ENCODE data around the gene GDPD3. TPM values are rescaled to one million over a fixed set of nuclear protein-coding genes. Genes with fewer than 3 reads are reported as not detected.

GDPD3 gene
- total RNA-seq, 1 donor from 2014 or later, result 10.7 TPM

- Mint-ChIP-seq H3K27ac (peak overlapping the region; percentile 99), H3K4me3 (peak overlapping the region; percentile 87)
These were observed 50.0 kb downstream of the GDPD3 start for GRCh38 chr16:30063278-30063892.

GRCh38 chr16:30060836-30061554, 52.3 kb downstream of the GDPD3 start:
- H3K36me3 Mint-ChIP-seq, result peaks cover 3% of the 10 kb centered on the region
- no peak overlapping the region for H3K4me3 Mint-ChIP-seq
- no peak for DNase-seq (ENCODE audit: low spot score in 2 of 2, unreplicated experiment in 2 of 2)
- no peaks in the 10 kb centered on the region for H3K9me3 Mint-ChIP-seq
- no peak for TF ChIP-seq CTCF (IDR thresholded peaks at IDR 0.05; ENCODE audit: unreplicated experiment)
- H3K27ac Mint-ChIP-seq, result peak overlapping the region; percentile 90
- peaks cover 24% of the 10 kb centered on the region for H3K4me1 Mint-ChIP-seq
- no peaks in the 10 kb centered on the region for H3K27me3 Mint-ChIP-seq (ENCODE audit: low read depth)

More at GRCh38 chr16:30063278-30063892, 50.0 kb downstream of the GDPD3 start:
- H3K9me3 Mint-ChIP-seq, result no peaks in the 10 kb centered on the region
- H3K4me1 Mint-ChIP-seq, result peaks cover 40% of the 10 kb centered on the region
- no peak for TF ChIP-seq CTCF (IDR thresholded peaks at IDR 0.05; ENCODE audit: unreplicated experiment)
- no peaks in the 10 kb centered on the region for H3K27me3 Mint-ChIP-seq (ENCODE audit: low read depth)
- DNase-seq (ENCODE audit: low spot score in 2 of 2, unreplicated experiment in 2 of 2), result no peak
- peaks cover 10% of the 10 kb centered on the region for H3K36me3 Mint-ChIP-seq

GRCh38 chr16:30060346-30060745, 53.0 kb downstream of the GDPD3 start:
- Mint-ChIP-seq H3K4me3 (no peak overlapping the region), H3K4me1 (peaks cover 24% of the 10 kb centered on the region), H3K9me3 (no peaks in the 10 kb centered on the region), H3K27me3 (ENCODE audit: low read depth) (no peaks in the 10 kb centered on the region), H3K27ac (peak overlapping the region; percentile 90), H3K36me3 (peaks cover 3% of the 10 kb centered on the region)
- TF ChIP-seq CTCF (IDR thresholded peaks at IDR 0.05; ENCODE audit: unreplicated experiment), result no peak
- no peak for DNase-seq (ENCODE audit: low spot score in 2 of 2, unreplicated experiment in 2 of 2)

- Mint-ChIP-seq H3K4me3 (peak overlapping the region; percentile 85), H3K4me1 (peaks cover 18% of the 10 kb centered on the region), H3K9me3 (no peaks in the 10 kb centered on the region), H3K27me3 (ENCODE audit: low read depth) (no peaks in the 10 kb centered on the region), H3K27ac (no peak overlapping the region), H3K36me3 (peaks cover 3% of the 10 kb centered on the region)
- peak; percentile 17 for TF ChIP-seq CTCF (IDR thresholded peaks at IDR 0.05; ENCODE audit: unreplicated experiment)
- no peak for DNase-seq (ENCODE audit: low spot score in 2 of 2, unreplicated experiment in 2 of 2)
These were observed 58.3 kb downstream of the GDPD3 start for GRCh38 chr16:30054959-30055553.

Other genes with a start within 250 kb of the GDPD3 start
- 28.8 to 30.4 TPM (median 29.1 TPM) in 3 replicates for gene SEZ6L2, start 214.0 kb downstream of the GDPD3 start, total RNA-seq
- 13.6 to 14.6 TPM (median 14.2 TPM) in 3 replicates for gene ASPHD1, start 213.0 kb downstream of the GDPD3 start, total RNA-seq
- gene KCTD13, start 187.3 kb downstream of the GDPD3 start, total RNA-seq, result 26.4 to 30.6 TPM (median 30.5 TPM) in 3 replicates
- 85.9 to 93.0 TPM (median 87.5 TPM) in 3 replicates for gene TMEM219, start 151.5 kb downstream of the GDPD3 start, total RNA-seq
- gene TAOK2, start 139.7 kb downstream of the GDPD3 start, total RNA-seq, result 47.3 to 51.3 TPM (median 48.3 TPM) in 3 replicates
- 8.6 to 10.9 TPM (median 9.7 TPM) in 3 replicates for gene HIRIP3, start 117.9 kb downstream of the GDPD3 start, total RNA-seq
- gene INO80E, start 117.3 kb downstream of the GDPD3 start, total RNA-seq, result 60.2 to 62.9 TPM (median 62.0 TPM) in 3 replicates
- 5.3 to 6.4 TPM (median 5.7 TPM) in 3 replicates for gene DOC2A, start 102.5 kb downstream of the GDPD3 start, total RNA-seq
- gene C16orf92, start 90.3 kb downstream of the GDPD3 start, total RNA-seq, result not detected in 3 replicates
- 0.55 to 1.1 TPM (median 0.72 TPM) in 3 replicates for gene TLCD3B, start 82.3 kb downstream of the GDPD3 start, total RNA-seq
- 613 to 624 TPM (median 618 TPM) in 3 replicates for gene ALDOA, start 47.8 kb downstream of the GDPD3 start, total RNA-seq
- gene PPP4C, start 37.5 kb downstream of the GDPD3 start, total RNA-seq, result 102 to 107 TPM (median 105 TPM) in 3 replicates
- 2.3 to 2.7 TPM (median 2.4 TPM) in 3 replicates for gene TBX6, start 21.6 kb downstream of the GDPD3 start, total RNA-seq
- 34.5 to 45.0 TPM (median 36.9 TPM) in 3 replicates for gene YPEL3, start 17.3 kb downstream of the GDPD3 start, total RNA-seq
- gene MAPK3, start 9.7 kb upstream of the GDPD3 start, total RNA-seq, result 58.7 to 61.2 TPM (median 61.0 TPM) in 3 replicates
- gene CORO1A, start 70.1 kb upstream of the GDPD3 start, total RNA-seq, result 7.0 to 8.9 TPM (median 7.0 TPM) in 3 replicates
- gene BOLA2B, start 80.1 kb upstream of the GDPD3 start, total RNA-seq, result 56.7 to 64.5 TPM (median 58.1 TPM) in 3 replicates
- 28.2 to 39.6 TPM (median 30.3 TPM) in 3 replicates for gene SLX1A, start 80.3 kb upstream of the GDPD3 start, total RNA-seq
- gene SULT1A3, start 85.7 kb upstream of the GDPD3 start, total RNA-seq, result 27.4 to 31.2 TPM (median 27.6 TPM) in 3 replicates
- gene NPIPB13, start 134.9 kb upstream of the GDPD3 start, total RNA-seq, result 34.8 to 38.6 TPM (median 37.1 TPM) in 3 replicates
- gene CD2BP2, start 241.8 kb upstream of the GDPD3 start, total RNA-seq, result 63.7 to 63.9 TPM (median 63.9 TPM) in 3 replicates